HepG2 (cell line): ENCODE results near the gene PDE4D. TPM values are rescaled to one million over a fixed set of nuclear protein-coding genes. Genes with fewer than 3 reads are reported as not detected.

ENCODE experiments used
- ATAC-seq: fragments of 200-7000 bp; cut with Tn5 transposase; 3 replicates; pipeline ENCODE4 v1.9.1; 2020; ENCODE audit warnings: mild to moderate bottlenecking, moderate library complexity
- BruUV-seq: library from RNA; stranded (reverse); fragments of 400-500 nt; replicated peaks from 2 replicates; lab custom pipeline; 2021; lab: Mats Ljungman, UMichigan
- CTCF ChIA-PET: fragments of 300-600 bp; formaldehyde crosslinking; extraction: SDS; loops from one replicate; lab custom pipeline; 2021; ENCODE audit warnings: low total read pairs, inconsistent platforms, low intra/inter-chr PET ratio; lab: Yijun Ruan, JAX
- POLR2A ChIA-PET: fragments of 350-600 bp; sonication (Branson Sonifier 250); formaldehyde crosslinking; loops from one replicate; lab custom pipeline; 2020; ENCODE audit warnings: antibody characterized with exemption, inconsistent platforms; lab: Yijun Ruan, JAX
- DNase-seq: peaks from one replicate; pipeline ENCODE4 v3.0.0-alpha.2; 2015; ENCODE audit warnings: low spot score
- FAIRE-seq: peaks from 3 replicates; lab custom pipeline; 2011; peaks lifted over from hg19 to GRCh38; lab: Jason Lieb, UNC
- H2AFZ ChIP-seq: one replicate; pipeline ENCODE4 v1.6.1; 2011; ENCODE audit warnings: low read length, inconsistent platforms
- H3K27ac ChIP-seq: fragments of 300-600 bp; 3 replicates; pipeline ENCODE4 v1.8.0; 2011; ENCODE audit warnings: mixed run types, mild to moderate bottlenecking, mixed read lengths, low read length, inconsistent platforms; ENCODE audit not compliant: insufficient read depth; ENCODE audit errors: extremely low read length
- H3K27me3 ChIP-seq, 2 experiments: fragments of 200-600 bp in 1 of 2; 2 replicates in 1 of 2; 3 replicates in 1 of 2; pipeline versions ENCODE4 v1.6.0 to v1.8.0; 2011; ENCODE audit warnings: low read length in 2 of 2, mild to moderate bottlenecking in 2 of 2, moderate library complexity in 2 of 2, inconsistent platforms in 1 of 2; ENCODE audit not compliant: insufficient read depth in 2 of 2, control insufficient read depth in 1 of 2
- H3K36me3 ChIP-seq, 2 experiments: fragments of 200-600 bp in 1 of 2; replicated peaks in 1 of 2; 2 replicates in 1 of 2; 3 replicates in 1 of 2; pipeline versions ENCODE4 v1.5.1 to v1.8.0; 2011; ENCODE audit warnings: low read length in 2 of 2, inconsistent platforms in 1 of 2; ENCODE audit not compliant: insufficient read depth in 2 of 2, control insufficient read depth in 1 of 2
- H3K4me1 ChIP-seq: 2 replicates; pipeline ENCODE4 v1.5.1; 2012; ENCODE audit warnings: low read length, inconsistent platforms; ENCODE audit not compliant: insufficient read depth
- H3K4me2 ChIP-seq: 2 replicates; pipeline ENCODE4 v1.6.0; 2011; ENCODE audit warnings: low read depth, low read length, inconsistent platforms
- H3K4me3 ChIP-seq, 3 experiments: fragments of 200-600 bp in 1 of 3; sonication (generic), shearing (Covaris generic) in 1 of 3; replicated peaks in 1 of 3; 2 replicates each; pipeline ENCODE4 v1.5.1; 2011 to 2016; ENCODE audit warnings: low read length in 3 of 3, inconsistent platforms in 2 of 3, low read depth in 2 of 3, mild to moderate bottlenecking in 2 of 3, control low read depth in 1 of 3, mixed read lengths in 1 of 3; ENCODE audit not compliant: insufficient read depth in 1 of 3
- H3K79me2 ChIP-seq: one replicate; pipeline ENCODE4 v1.6.1; 2011; ENCODE audit warnings: low read length, inconsistent platforms; ENCODE audit not compliant: insufficient read depth
- H3K9ac ChIP-seq: 2 replicates; pipeline ENCODE4 v1.6.0; 2011; ENCODE audit warnings: mild to moderate bottlenecking, low read depth, low read length, inconsistent platforms; ENCODE audit not compliant: insufficient read depth
- H3K9me3 ChIP-seq: 2 replicates; pipeline ENCODE4 v1.5.1; 2012; ENCODE audit warnings: mild to moderate bottlenecking, low read length
- H4K20me1 ChIP-seq: 2 replicates; pipeline ENCODE4 v1.6.0; 2011; ENCODE audit warnings: inconsistent platforms, mild to moderate bottlenecking, low read length, moderate library complexity; ENCODE audit not compliant: insufficient read depth
- SALL2 ChIP-seq: sonication (generic); formaldehyde crosslinking; IDR thresholded peaks from 2 replicates; pipeline ENCODE4 v1.8.1; 2023; ENCODE audit warnings: mild to moderate bottlenecking, missing genetic modification reagents, inconsistent platforms
- ZBTB1 ChIP-seq: sonication (generic); formaldehyde crosslinking; IDR thresholded peaks from 2 replicates; pipeline ENCODE4 v1.4.0; 2020; ENCODE audit warnings: missing genetic modification reagents, borderline replicate concordance
- ZNF263 ChIP-seq: sonication (generic); formaldehyde crosslinking; IDR thresholded peaks from 2 replicates; pipeline ENCODE4 v1.4.0; 2020; ENCODE audit warnings: missing genetic modification reagents
- ZNF460 ChIP-seq: sonication (generic); formaldehyde crosslinking; IDR thresholded peaks from 2 replicates; pipeline ENCODE4 v1.5.1; 2020; ENCODE audit warnings: missing genetic modification reagents, mild to moderate bottlenecking, borderline replicate concordance
- WGBS: methylation state at CpG from one replicate; pipeline ENCODE4 v1.1.6; 2017; ENCODE audit warnings: low lambda C conversion rate; 5-methylcytosine and 5-hydroxymethylcytosine counted together
- in situ Hi-C: cut with HindIII; loops from 2 replicates; pipeline ENCODE4 v1.10.0; 2017; ENCODE audit warnings: low pct_unique_long_range_greater_than_20kb; ENCODE audit not compliant: extremely low pct_ligation_motif_present
- intact Hi-C: fragments of 100-400 bp; cut with micrococcal nuclease; formaldehyde crosslinking; loops from one replicate; pipeline ENCODE4 v1.10.0; 2022; ENCODE audit not compliant: unreplicated experiment
- polyA plus RNA-seq, 8 experiments: library from polyadenylated mRNA; depleted of rRNA in 3 of 8; stranded (reverse) in 7 of 8; unstranded in 1 of 8; fragments of >200 nt; fragmentation: Illumina TruSeq in 4 of 8; extraction: Trizol in 4 of 8; gene quantifications; 2 replicates each; pipeline versions ENCODE4 v1.2.1 to v1.2.3, GENCODE V29; 2011 to 2016; ENCODE audit warnings: low read depth in 4 of 8, missing spikeins in 1 of 8, mixed read lengths in 1 of 8; ENCODE audit not compliant: insufficient read depth in 1 of 8
- total RNA-seq, 5 experiments: library from RNA; depleted of rRNA; stranded (reverse); fragments of >200 nt; fragmentation: Illumina TruSeq; extraction: Trizol; gene quantifications; 2 replicates each; pipeline ENCODE4 v1.2.3, GENCODE V29; 2016; ENCODE audit warnings: low read depth in 1 of 5
- TF ChIP-seq, protein P1 (sequence below): sonication (generic); formaldehyde crosslinking; IDR thresholded peaks from 2 replicates; pipeline ENCODE4 v1.4.0; 2020; ENCODE audit warnings: mild to moderate bottlenecking, missing genetic modification reagents
- TF ChIP-seq, protein P2 (sequence below): sonication (generic); formaldehyde crosslinking; IDR thresholded peaks from 2 replicates; pipeline ENCODE4 v1.5.0; 2020; ENCODE audit warnings: mild to moderate bottlenecking, missing genetic modification reagents, borderline replicate concordance

Gene PDE4D
- total and polyA plus RNA-seq, 2 of the 13 experiments (the other 11 are each of a cell fraction or from before 2014, with no cell fraction given) = 7.0 to 12.2 TPM

DNA sequence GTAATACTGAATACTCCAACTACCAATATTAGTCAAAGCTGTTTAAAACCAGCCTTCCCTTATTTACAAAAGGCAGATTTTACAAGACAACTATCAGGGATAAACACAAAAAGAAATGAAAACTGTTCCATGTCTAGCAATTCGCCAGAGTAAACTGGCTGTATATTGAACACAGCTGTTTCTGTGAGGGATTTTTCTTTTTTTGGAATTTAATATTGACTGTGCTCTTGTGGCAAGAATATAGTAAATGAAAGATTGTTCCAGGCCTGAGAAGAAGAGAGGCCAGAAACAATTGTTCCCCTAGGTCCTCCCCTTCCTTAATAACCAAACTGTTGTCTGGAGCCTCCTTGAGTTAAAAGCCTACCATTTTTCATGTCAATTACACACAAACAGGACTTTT, 188.6 kb downstream of the PDE4D start:
- Histone ChIP-seq H3K79me2 (no peaks in the 10 kb centered on the region), H3K9me3 (no peaks in the 10 kb centered on the region), H3K36me3 (no peaks in the 10 kb centered on the region), H2AFZ (no peak overlapping the region), H3K4me2 (no peak overlapping the region), H3K27ac (no peak overlapping the region), H3K4me1 (no peaks in the 10 kb centered on the region), H3K27me3 (no peaks in the 10 kb centered on the region), H3K9ac (no peak overlapping the region), H3K4me3 (no peak overlapping the region), H4K20me1 (no peaks in the 10 kb centered on the region)
- no TSS peak for BruUV-seq
- ChIA-PET POLR2A (no interaction called here), CTCF (no interaction called here)
- no peak for DNase-seq
- TF ChIP-seq SALL2 (CRISPR knock-in tag) = no peak
- no peak for TF ChIP-seq ZNF263
- TF ChIP-seq, protein P1, sequence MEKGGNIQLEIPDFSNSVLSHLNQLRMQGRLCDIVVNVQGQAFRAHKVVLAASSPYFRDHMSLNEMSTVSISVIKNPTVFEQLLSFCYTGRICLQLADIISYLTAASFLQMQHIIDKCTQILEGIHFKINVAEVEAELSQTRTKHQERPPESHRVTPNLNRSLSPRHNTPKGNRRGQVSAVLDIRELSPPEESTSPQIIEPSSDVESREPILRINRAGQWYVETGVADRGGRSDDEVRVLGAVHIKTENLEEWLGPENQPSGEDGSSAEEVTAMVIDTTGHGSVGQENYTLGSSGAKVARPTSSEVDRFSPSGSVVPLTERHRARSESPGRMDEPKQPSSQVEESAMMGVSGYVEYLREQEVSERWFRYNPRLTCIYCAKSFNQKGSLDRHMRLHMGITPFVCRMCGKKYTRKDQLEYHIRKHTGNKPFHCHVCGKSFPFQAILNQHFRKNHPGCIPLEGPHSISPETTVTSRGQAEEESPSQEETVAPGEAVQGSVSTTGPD = no peak
- no peak for TF ChIP-seq ZBTB1
- TF ChIP-seq ZNF460 (CRISPR knock-in tag) = no peak
- ATAC-seq = no peak
- no peak for FAIRE-seq
- in situ Hi-C loops (no loop called here), intact Hi-C loops (no loop called here)
- 59% methylated on average over 1 of the region's 1 CpG for whole genome bisulfite sequencing

DNA sequence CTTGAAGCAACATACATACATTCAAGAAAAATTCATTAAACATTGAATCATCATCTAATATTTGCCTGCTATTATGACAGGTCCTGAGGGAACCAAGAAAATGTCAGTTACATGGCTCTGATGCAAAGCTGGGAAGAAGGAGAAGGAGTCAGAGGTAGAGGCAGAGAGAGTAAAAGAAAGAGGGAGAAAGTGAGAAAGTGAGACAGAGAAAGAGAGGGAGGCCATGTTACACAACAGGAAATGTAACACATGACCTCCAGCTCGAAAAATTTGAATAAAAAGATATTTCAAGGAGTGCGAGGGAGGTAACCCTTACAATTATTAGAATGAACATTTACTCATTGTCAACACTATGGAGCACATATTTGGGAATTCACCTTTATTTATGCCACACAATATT, 189.7 kb downstream of the PDE4D start:
- H3K79me2 ChIP-seq = no peaks in the 10 kb centered on the region

More for the DNA sequence above, 189.7 kb downstream of the PDE4D start:
- no peak overlapping the region for H3K4me3 ChIP-seq
- H3K4me2 ChIP-seq = no peak overlapping the region
- no peaks in the 10 kb centered on the region for H3K9me3 ChIP-seq
- TF ChIP-seq, protein P2, sequence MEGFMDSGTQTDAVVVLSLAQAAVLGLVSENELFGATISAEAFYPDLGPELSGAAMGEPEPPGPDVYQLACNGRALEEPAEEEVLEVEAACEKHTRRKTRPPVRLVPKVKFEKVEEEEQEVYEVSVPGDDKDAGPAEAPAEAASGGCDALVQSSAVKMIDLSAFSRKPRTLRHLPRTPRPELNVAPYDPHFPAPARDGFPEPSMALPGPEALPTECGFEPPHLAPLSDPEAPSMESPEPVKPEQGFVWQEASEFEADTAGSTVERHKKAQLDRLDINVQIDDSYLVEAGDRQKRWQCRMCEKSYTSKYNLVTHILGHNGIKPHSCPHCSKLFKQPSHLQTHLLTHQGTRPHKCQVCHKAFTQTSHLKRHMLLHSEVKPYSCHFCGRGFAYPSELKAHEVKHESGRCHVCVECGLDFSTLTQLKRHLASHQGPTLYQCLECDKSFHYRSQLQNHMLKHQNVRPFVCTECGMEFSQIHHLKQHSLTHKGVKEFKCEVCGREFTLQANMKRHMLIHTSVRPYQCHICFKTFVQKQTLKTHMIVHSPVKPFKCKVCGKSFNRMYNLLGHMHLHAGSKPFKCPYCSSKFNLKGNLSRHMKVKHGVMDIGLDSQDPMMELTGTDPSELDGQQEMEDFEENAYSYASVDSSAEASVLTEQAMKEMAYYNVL (CRISPR knock-in tag) = no peak
- whole genome bisulfite sequencing = 61% methylated on average over 2 of the region's 2 CpGs
- no TSS peak for BruUV-seq
- ATAC-seq (no peak), DNase-seq (no peak), FAIRE-seq (no peak)
- no peaks in the 10 kb centered on the region for H3K4me1 ChIP-seq
- H3K36me3 ChIP-seq = no peaks in the 10 kb centered on the region
- H3K27ac ChIP-seq = no peak overlapping the region
- in situ Hi-C loops = no loop called here
- ChIA-PET CTCF (no interaction called here), POLR2A (no interaction called here)
- H2AFZ ChIP-seq = no peak overlapping the region
- H3K27me3 ChIP-seq = no peaks in the 10 kb centered on the region
- no peaks in the 10 kb centered on the region for H4K20me1 ChIP-seq
- intact Hi-C loops = no loop called here
- H3K9ac ChIP-seq = no peak overlapping the region
